Neural cell (in vitro differentiated cells): ENCODE data around the gene CGB7.
"Not testable (repeated sequence)": the region's sequence is repeated elsewhere in the genome, so short reads cannot be mapped to it uniquely, and the experiment has no call there.

Experiments used
- EZH2 ChIP-seq: fragments of 200-600, 300-800 bp; shearing (Covaris generic), sonication (generic); IDR thresholded peaks from 2 replicates; pipeline ENCODE4 v1.6.1; 2014; ENCODE audit warnings: antibody characterized with exemption, low read length, borderline replicate concordance, mild to moderate bottlenecking; ENCODE audit not compliant: insufficient read depth, poor library complexity, severe bottlenecking
- POLR2AphosphoS5 ChIP-seq: IDR thresholded peaks from 2 replicates; pipeline ENCODE4 v1.6.1; 2012
- TF ChIP-seq, protein P1 (sequence below): IDR thresholded peaks from 2 replicates; pipeline ENCODE4 v1.6.1; 2012; ENCODE audit warnings: borderline replicate concordance

DNA sequence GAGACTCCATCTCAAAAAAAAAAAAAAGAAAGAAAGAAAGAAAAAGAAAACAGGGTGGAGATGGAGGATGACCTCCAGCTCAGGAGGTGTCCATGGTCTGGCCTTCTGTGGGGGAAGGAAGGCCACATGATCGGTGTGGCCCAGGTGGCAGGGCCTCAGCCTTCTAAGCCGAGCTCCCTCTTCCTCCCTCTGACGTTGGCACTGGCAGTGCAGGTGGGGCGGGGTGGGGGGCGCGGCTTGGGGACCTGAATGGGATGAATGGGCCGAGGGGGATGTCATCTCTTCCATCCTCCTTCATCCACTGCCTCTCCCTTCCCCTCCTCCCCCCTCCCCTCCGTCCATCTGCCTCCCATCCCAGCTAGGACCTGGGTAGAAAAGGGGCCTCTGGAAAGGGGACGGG lies 17.8 kb downstream of the CGB7 start:
- not testable (repeated sequence) for TF ChIP-seq POLR2AphosphoS5, EZH2
- TF ChIP-seq, protein P1, sequence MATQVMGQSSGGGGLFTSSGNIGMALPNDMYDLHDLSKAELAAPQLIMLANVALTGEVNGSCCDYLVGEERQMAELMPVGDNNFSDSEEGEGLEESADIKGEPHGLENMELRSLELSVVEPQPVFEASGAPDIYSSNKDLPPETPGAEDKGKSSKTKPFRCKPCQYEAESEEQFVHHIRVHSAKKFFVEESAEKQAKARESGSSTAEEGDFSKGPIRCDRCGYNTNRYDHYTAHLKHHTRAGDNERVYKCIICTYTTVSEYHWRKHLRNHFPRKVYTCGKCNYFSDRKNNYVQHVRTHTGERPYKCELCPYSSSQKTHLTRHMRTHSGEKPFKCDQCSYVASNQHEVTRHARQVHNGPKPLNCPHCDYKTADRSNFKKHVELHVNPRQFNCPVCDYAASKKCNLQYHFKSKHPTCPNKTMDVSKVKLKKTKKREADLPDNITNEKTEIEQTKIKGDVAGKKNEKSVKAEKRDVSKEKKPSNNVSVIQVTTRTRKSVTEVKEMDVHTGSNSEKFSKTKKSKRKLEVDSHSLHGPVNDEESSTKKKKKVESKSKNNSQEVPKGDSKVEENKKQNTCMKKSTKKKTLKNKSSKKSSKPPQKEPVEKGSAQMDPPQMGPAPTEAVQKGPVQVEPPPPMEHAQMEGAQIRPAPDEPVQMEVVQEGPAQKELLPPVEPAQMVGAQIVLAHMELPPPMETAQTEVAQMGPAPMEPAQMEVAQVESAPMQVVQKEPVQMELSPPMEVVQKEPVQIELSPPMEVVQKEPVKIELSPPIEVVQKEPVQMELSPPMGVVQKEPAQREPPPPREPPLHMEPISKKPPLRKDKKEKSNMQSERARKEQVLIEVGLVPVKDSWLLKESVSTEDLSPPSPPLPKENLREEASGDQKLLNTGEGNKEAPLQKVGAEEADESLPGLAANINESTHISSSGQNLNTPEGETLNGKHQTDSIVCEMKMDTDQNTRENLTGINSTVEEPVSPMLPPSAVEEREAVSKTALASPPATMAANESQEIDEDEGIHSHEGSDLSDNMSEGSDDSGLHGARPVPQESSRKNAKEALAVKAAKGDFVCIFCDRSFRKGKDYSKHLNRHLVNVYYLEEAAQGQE, result not testable (repeated sequence)
